Activated CD4-positive, alpha-beta T cell treated with anti-CD3 and anti-CD28 coated beads, Interleukin-2, Interleukin-4, amounts not matched to agents 100 ng/mL and 50 ng/mL, durations not matched to agents 16 hours and 8 hours (primary cell): ENCODE results near the gene DLL1.

Experiments
- DNase-seq: peaks from one replicate; pipeline ENCODE4 v3.0.0-alpha.2; 2020; ENCODE audit warnings: low spot score

Gene DLL1

GRCh38 chr6:170295510-170296422 lies 4.9 kb upstream of the DLL1 start:
- DNase-seq: no peak

GRCh38 chr6:170294813-170295509 lies 4.1 kb upstream of the DLL1 start:
- no peak for DNase-seq

GRCh38 chr6:170294298-170294730 lies 3.4 kb upstream of the DLL1 start:
- no peak for DNase-seq

- DNase-seq: no peak
Measured at GRCh38 chr6:170293341-170294231, 2.7 kb upstream of the DLL1 start.

- DNase-seq: no peak
Measured at GRCh38 chr6:170292407-170293158, 1.7 kb upstream of the DLL1 start.

- DNase-seq: no peak
Measured at GRCh38 chr6:170292111-170292406, 1.2 kb upstream of the DLL1 start.

GRCh38 chr6:170291271-170292110 lies 613 bp upstream of the DLL1 start:
- no peak for DNase-seq

- no peak for DNase-seq
Measured at GRCh38 chr6:170289951-170290295, 955 bp downstream of the DLL1 start.

GRCh38 chr6:170289180-170289931 lies 1.5 kb downstream of the DLL1 start:
- no peak for DNase-seq

GRCh38 chr6:170288852-170289179 lies 2.1 kb downstream of the DLL1 start:
- DNase-seq: no peak

GRCh38 chr6:170288091-170288631 lies 2.7 kb downstream of the DLL1 start:
- no peak for DNase-seq

GRCh38 chr6:170287371-170287876 lies 3.5 kb downstream of the DLL1 start:
- DNase-seq: no peak

- no peak for DNase-seq
Measured at GRCh38 chr6:170286934-170287265, 4.0 kb downstream of the DLL1 start.

GRCh38 chr6:170286246-170286933 lies 4.5 kb downstream of the DLL1 start:
- no peak for DNase-seq

- DNase-seq: no peak
Measured at GRCh38 chr6:170285482-170285881, 5.4 kb downstream of the DLL1 start.

- no peak for DNase-seq
Measured at GRCh38 chr6:170284866-170285469, 5.9 kb downstream of the DLL1 start.

- DNase-seq: no peak
Measured at GRCh38 chr6:170284126-170284773, 6.6 kb downstream of the DLL1 start.
